IMR-90 (cell line): Measurements from ENCODE around the gene DMD. TPM values are rescaled to one million over a fixed set of nuclear protein-coding genes. Genes with fewer than 3 reads are reported as not detected.

Experiments used
- ATAC-seq: fragments of 200-7000 bp; cut with Tn5 transposase; 2 replicates; pipeline ENCODE4 v1.9.1; 2020; ENCODE audit warnings: low read depth, mild to moderate bottlenecking, moderate library complexity
- BruUV-seq: library from RNA; stranded (reverse); fragments of 400-500 nt; replicated peaks from 2 replicates; lab custom pipeline; 2021; lab: Mats Ljungman, UMichigan
- CTCF ChIA-PET: fragments of 300-600 bp; formaldehyde crosslinking; extraction: SDS; loops from one replicate; lab custom pipeline; 2021; ENCODE audit warnings: antibody characterized with exemption; lab: Yijun Ruan, JAX
- POLR2A ChIA-PET: fragments of 300-600 bp; sonication (Branson Sonifier 250); formaldehyde crosslinking; loops from one replicate; lab custom pipeline; 2022; ENCODE audit warnings: antibody characterized with exemption; ENCODE audit not compliant: unreplicated experiment; lab: Charles Lee
- DNase-seq: peaks from one replicate; pipeline ENCODE4 v3.0.0; 2013
- H2AFZ ChIP-seq: replicated peaks from 2 replicates; pipeline ENCODE3; 2013; ENCODE audit warnings: low read length, mild to moderate bottlenecking; ENCODE audit not compliant: poor library complexity
- H2AK5ac ChIP-seq: 2 replicates; pipeline ENCODE4 v1.6.1; 2013; ENCODE audit warnings: low read depth, low read length, inconsistent platforms
- H2AK9ac ChIP-seq: replicated peaks from 2 replicates; pipeline ENCODE3; 2013; ENCODE audit warnings: mild to moderate bottlenecking, low read depth, low read length, moderate library complexity; ENCODE audit not compliant: poor library complexity
- H2BK120ac ChIP-seq: 2 replicates; pipeline ENCODE4 v1.6.1; 2013; ENCODE audit warnings: low read depth, low read length, inconsistent platforms
- H2BK15ac ChIP-seq: 3 replicates; pipeline ENCODE4 v1.6.1; 2013; ENCODE audit warnings: low read depth, low read length, inconsistent platforms
- H2BK20ac ChIP-seq: 2 replicates; pipeline ENCODE4 v1.6.1; 2013; ENCODE audit warnings: low read depth, mild to moderate bottlenecking, inconsistent platforms, low read length, moderate library complexity
- H2BK5ac ChIP-seq: 2 replicates; pipeline ENCODE4 v1.6.1; 2013; ENCODE audit warnings: mild to moderate bottlenecking, low read depth, low read length, inconsistent platforms; ENCODE audit not compliant: poor library complexity, severe bottlenecking
- H3K14ac ChIP-seq: replicated peaks from 2 replicates; pipeline ENCODE4 v1.6.1; 2013; ENCODE audit warnings: low read depth, low read length, inconsistent platforms
- H3K18ac ChIP-seq: 2 replicates; pipeline ENCODE4 v1.6.1; 2013; ENCODE audit warnings: low read depth, low read length, control low read depth
- H3K23ac ChIP-seq: 2 replicates; pipeline ENCODE4 v1.6.1; 2013; ENCODE audit warnings: low read depth, low read length, inconsistent platforms
- H3K27ac ChIP-seq: 2 replicates; pipeline ENCODE4 v1.5.1; 2013; ENCODE audit warnings: mild to moderate bottlenecking, control low read depth, low read length; ENCODE audit not compliant: insufficient read depth
- H3K27me3 ChIP-seq: 2 replicates; pipeline ENCODE4 v1.6.1; 2013; ENCODE audit warnings: low read length; ENCODE audit not compliant: control insufficient read depth, insufficient read depth
- H3K36me3 ChIP-seq: 2 replicates; pipeline ENCODE4 v1.6.1; 2013; ENCODE audit warnings: low read length, mixed read lengths; ENCODE audit not compliant: control insufficient read depth, insufficient read depth
- H3K4ac ChIP-seq: 2 replicates; pipeline ENCODE4 v1.6.1; 2013; ENCODE audit warnings: low read depth, low read length, inconsistent platforms
- H3K4me1 ChIP-seq: 2 replicates; pipeline ENCODE4 v1.6.1; 2013; ENCODE audit warnings: low read length, mixed read lengths; ENCODE audit not compliant: control insufficient read depth, insufficient read depth
- H3K4me2 ChIP-seq: 2 replicates; pipeline ENCODE4 v1.6.1; 2013; ENCODE audit warnings: low read depth, mild to moderate bottlenecking, control low read depth, low read length, moderate library complexity
- H3K4me3 ChIP-seq: 2 replicates; pipeline ENCODE4 v1.5.1; 2013; ENCODE audit warnings: low read depth, mild to moderate bottlenecking, control low read depth, low read length, moderate library complexity; ENCODE audit not compliant: insufficient read depth
- H3K56ac ChIP-seq: 2 replicates; pipeline ENCODE4 v1.6.1; 2013; ENCODE audit warnings: low read length, inconsistent platforms; ENCODE audit not compliant: insufficient read depth; ENCODE audit errors: extremely low read depth
- H3K79me1 ChIP-seq, 2 experiments: 2 replicates each; pipeline ENCODE4 v1.6.1; 2013; ENCODE audit warnings: low read length in 2 of 2, inconsistent platforms in 1 of 2, low read depth in 1 of 2
- H3K9ac ChIP-seq: 2 replicates; pipeline ENCODE4 v1.6.1; 2013; ENCODE audit warnings: low read depth, low read length, control low read depth
- H3K9me1 ChIP-seq: 2 replicates; pipeline ENCODE4 v1.6.1; 2013; ENCODE audit warnings: low read length, inconsistent platforms; ENCODE audit not compliant: insufficient read depth
- H3K9me3 ChIP-seq: 2 replicates; pipeline ENCODE4 v1.6.1; 2013; ENCODE audit warnings: low read length; ENCODE audit not compliant: control insufficient read depth, insufficient read depth
- H4K20me1 ChIP-seq: 2 replicates; pipeline ENCODE4 v1.6.1; 2013; ENCODE audit warnings: low read length, inconsistent platforms; ENCODE audit not compliant: insufficient read depth
- H4K5ac ChIP-seq: 2 replicates; pipeline ENCODE4 v1.6.1; 2013; ENCODE audit warnings: mild to moderate bottlenecking, low read depth, low read length, control low read depth
- H4K8ac ChIP-seq, 2 experiments: 2 replicates each; pipeline ENCODE4 v1.6.1; 2013; ENCODE audit warnings: low read depth in 2 of 2, low read length in 2 of 2, control low read depth in 1 of 2, inconsistent platforms in 1 of 2
- H4K91ac ChIP-seq: 2 replicates; pipeline ENCODE4 v1.6.1; 2013; ENCODE audit warnings: low read depth, low read length, inconsistent platforms; ENCODE audit not compliant: insufficient read depth
- BHLHE40 ChIP-seq: fragments of 150-350 bp; IDR thresholded peaks from 2 replicates; pipeline ENCODE4 v1.6.1; 2016; ENCODE audit warnings: mild to moderate bottlenecking, low read depth, low read length
- CEBPB ChIP-seq: IDR thresholded peaks from 2 replicates; pipeline ENCODE4 v1.6.1; 2012; ENCODE audit warnings: low read depth, low read length, improper control_type of control experiment
- CHD1 ChIP-seq: IDR thresholded peaks from 2 replicates; pipeline ENCODE4 v1.6.1; 2012; ENCODE audit warnings: low read depth, low read length, improper control_type of control experiment
- FOS ChIP-seq: fragments of 150-350 bp; IDR thresholded peaks from 2 replicates; pipeline ENCODE4 v1.6.1; 2016; ENCODE audit warnings: low read depth, low read length
- MAFK ChIP-seq: IDR thresholded peaks from 2 replicates; pipeline ENCODE4 v1.6.1; 2012; ENCODE audit warnings: low read depth, low read length, improper control_type of control experiment
- MAZ ChIP-seq: IDR thresholded peaks from 2 replicates; pipeline ENCODE4 v1.6.1; 2012; ENCODE audit warnings: low read depth, mild to moderate bottlenecking, low read length, improper control_type of control experiment, moderate library complexity, borderline replicate concordance
- MXI1 ChIP-seq: IDR thresholded peaks from 2 replicates; pipeline ENCODE4 v1.6.1; 2012; ENCODE audit warnings: low read depth, mild to moderate bottlenecking, low read length, moderate library complexity, borderline replicate concordance
- NFE2L2 ChIP-seq: fragments of 150-350 bp; IDR thresholded peaks from 2 replicates; pipeline ENCODE4 v1.6.1; 2016; ENCODE audit warnings: low read depth, mild to moderate bottlenecking, low read length
- RAD21 ChIP-seq: IDR thresholded peaks from 2 replicates; pipeline ENCODE4 v1.6.1; 2012; ENCODE audit warnings: low read length, improper control_type of control experiment
- RCOR1 ChIP-seq: IDR thresholded peaks from 2 replicates; pipeline ENCODE4 v1.6.1; 2012; ENCODE audit warnings: mild to moderate bottlenecking, low read length, improper control_type of control experiment; ENCODE audit not compliant: insufficient replicate concordance
- RFX5 ChIP-seq: IDR thresholded peaks from 2 replicates; pipeline ENCODE4 v1.8.0; 2012; ENCODE audit warnings: low read depth, mild to moderate bottlenecking, low read length, moderate library complexity
- SMC3 ChIP-seq: fragments of 150-350 bp; IDR thresholded peaks from 2 replicates; pipeline ENCODE4 v1.6.1; 2016; ENCODE audit warnings: low read depth, mild to moderate bottlenecking, antibody characterized with exemption, low read length, moderate library complexity
- WGBS, 2 experiments: methylation state at CpG; one replicate each; pipeline versions ENCODE4 v1.1.5 to v1.1.7; 2013; ENCODE audit warnings: missing lambda C conversion rate in 2 of 2; ENCODE audit not compliant: insufficient read length in 1 of 2; ENCODE audit errors: extremely low coverage in 2 of 2; 5-methylcytosine and 5-hydroxymethylcytosine counted together
- dilution Hi-C: fragments of 300-500 bp; cut with HindIII; formaldehyde crosslinking; loops from one replicate; pipeline ENCODE4 v1.14.3; 2018; ENCODE audit warnings: low sequenced_read_pairs; ENCODE audit not compliant: unreplicated experiment
- in situ Hi-C: fragments of 300-500 bp; cut with MboI; formaldehyde crosslinking; loops from 3 replicates; pipeline ENCODE4 v1.14.3; 2019; ENCODE audit warnings: low sequenced_read_pairs, inconsistent platforms, mixed read lengths
- intact Hi-C: fragments of 100-400 bp; cut with micrococcal nuclease; formaldehyde crosslinking; loops from 2 replicates; pipeline ENCODE4 v1.10.0; 2022
- polyA plus RNA-seq, 3 experiments: library from polyadenylated mRNA; depleted of rRNA; stranded (reverse); fragments of >200 nt; gene quantifications; 2 replicates each; pipeline ENCODE4 v1.2.3, GENCODE V29; 2012; ENCODE audit warnings: low replicate concordance in 1 of 3
- total RNA-seq: library from RNA; depleted of rRNA; stranded (reverse); fragments of >200 nt; gene quantifications from 2 replicates; pipeline ENCODE4 v1.2.3, GENCODE V29; 2012
- TF ChIP-seq, protein P1 (sequence below): conservative IDR thresholded peaks from 2 replicates; pipeline ENCODE4 v1.5.1; 2012; ENCODE audit warnings: mild to moderate bottlenecking, low read depth, low read length, improper control_type of control experiment
- TF ChIP-seq, protein P2 (sequence below): fragments of 150-350 bp; IDR thresholded peaks from 2 replicates; pipeline ENCODE4 v1.6.1; 2017; ENCODE audit warnings: mild to moderate bottlenecking, antibody characterized with exemption, low read length, low read depth
- TF ChIP-seq, protein P3 (sequence below): fragments of 150-350 bp; IDR thresholded peaks from 2 replicates; pipeline ENCODE4 v1.6.1; 2016; ENCODE audit warnings: low read depth, mild to moderate bottlenecking, low read length, moderate library complexity, borderline replicate concordance

The DMD gene
- total and polyA plus RNA-seq, 2 of the 4 experiments (the other 2 are of a cell fraction): 6.6 to 11.8 TPM

DNA sequence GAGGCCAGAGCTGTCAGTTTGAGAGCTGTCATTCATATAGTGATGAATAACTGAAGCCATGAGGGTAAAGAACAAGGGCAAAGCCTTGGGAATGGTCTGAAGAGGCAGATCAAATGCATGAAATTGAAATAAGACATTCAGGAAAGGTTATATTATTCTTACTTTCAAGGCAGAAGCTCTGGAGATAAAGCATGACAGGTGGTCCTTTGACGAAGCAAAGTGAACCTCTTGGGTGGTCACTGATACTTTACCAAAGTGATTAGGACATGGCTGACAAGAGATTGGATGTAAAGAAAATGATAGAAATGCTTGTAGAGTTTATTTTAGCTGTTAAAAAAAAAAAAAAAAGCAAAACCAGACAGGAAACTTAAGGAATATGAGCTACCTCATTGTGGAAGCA is 1505.5 kb downstream of the DMD start:
- Histone ChIP-seq H2AK5ac (no peak overlapping the region), H3K9ac (no peak overlapping the region), H3K4ac (no peak overlapping the region), H3K27ac (no peak overlapping the region), H2AFZ (no peak overlapping the region), H4K91ac (no peak overlapping the region), H3K18ac (no peak overlapping the region), H2BK120ac (no peak overlapping the region), H2BK5ac (no peak overlapping the region), H2BK15ac (no peak overlapping the region), H2BK20ac (no peak overlapping the region), H3K27me3 (no peaks in the 10 kb centered on the region), H3K9me3 (no peaks in the 10 kb centered on the region), H2AK9ac (no peak overlapping the region), H3K14ac (no peak overlapping the region), H3K4me3 (no peak overlapping the region), H4K20me1 (no peaks in the 10 kb centered on the region), H4K8ac (no peak overlapping the region), H3K9me1 (no peaks in the 10 kb centered on the region), H4K5ac (no peak overlapping the region), H3K4me2 (no peak overlapping the region), H3K23ac (no peak overlapping the region), H3K36me3 (no peaks in the 10 kb centered on the region), H3K4me1 (no peaks in the 10 kb centered on the region), H3K56ac (no peak overlapping the region), H3K79me1 (no peaks in the 10 kb centered on the region)
- no peak for ATAC-seq
- dilution Hi-C loops: no loop called here
- no peak for TF ChIP-seq MAFK
- TF ChIP-seq MAZ: no peak
- TF ChIP-seq FOS: no peak
- no peak for TF ChIP-seq BHLHE40
- no peak for TF ChIP-seq CHD1
- TF ChIP-seq, protein P1, sequence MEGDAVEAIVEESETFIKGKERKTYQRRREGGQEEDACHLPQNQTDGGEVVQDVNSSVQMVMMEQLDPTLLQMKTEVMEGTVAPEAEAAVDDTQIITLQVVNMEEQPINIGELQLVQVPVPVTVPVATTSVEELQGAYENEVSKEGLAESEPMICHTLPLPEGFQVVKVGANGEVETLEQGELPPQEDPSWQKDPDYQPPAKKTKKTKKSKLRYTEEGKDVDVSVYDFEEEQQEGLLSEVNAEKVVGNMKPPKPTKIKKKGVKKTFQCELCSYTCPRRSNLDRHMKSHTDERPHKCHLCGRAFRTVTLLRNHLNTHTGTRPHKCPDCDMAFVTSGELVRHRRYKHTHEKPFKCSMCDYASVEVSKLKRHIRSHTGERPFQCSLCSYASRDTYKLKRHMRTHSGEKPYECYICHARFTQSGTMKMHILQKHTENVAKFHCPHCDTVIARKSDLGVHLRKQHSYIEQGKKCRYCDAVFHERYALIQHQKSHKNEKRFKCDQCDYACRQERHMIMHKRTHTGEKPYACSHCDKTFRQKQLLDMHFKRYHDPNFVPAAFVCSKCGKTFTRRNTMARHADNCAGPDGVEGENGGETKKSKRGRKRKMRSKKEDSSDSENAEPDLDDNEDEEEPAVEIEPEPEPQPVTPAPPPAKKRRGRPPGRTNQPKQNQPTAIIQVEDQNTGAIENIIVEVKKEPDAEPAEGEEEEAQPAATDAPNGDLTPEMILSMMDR: no peak
- TF ChIP-seq, protein P2, sequence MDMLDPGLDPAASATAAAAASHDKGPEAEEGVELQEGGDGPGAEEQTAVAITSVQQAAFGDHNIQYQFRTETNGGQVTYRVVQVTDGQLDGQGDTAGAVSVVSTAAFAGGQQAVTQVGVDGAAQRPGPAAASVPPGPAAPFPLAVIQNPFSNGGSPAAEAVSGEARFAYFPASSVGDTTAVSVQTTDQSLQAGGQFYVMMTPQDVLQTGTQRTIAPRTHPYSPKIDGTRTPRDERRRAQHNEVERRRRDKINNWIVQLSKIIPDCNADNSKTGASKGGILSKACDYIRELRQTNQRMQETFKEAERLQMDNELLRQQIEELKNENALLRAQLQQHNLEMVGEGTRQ: no peak
- no peak for TF ChIP-seq SMC3
- no peak for TF ChIP-seq RFX5
- no peak for TF ChIP-seq NFE2L2
- TF ChIP-seq CEBPB: no peak
- no peak for TF ChIP-seq RAD21
- no peak for TF ChIP-seq MXI1
- TF ChIP-seq RCOR1: no peak
- TF ChIP-seq, protein P3, sequence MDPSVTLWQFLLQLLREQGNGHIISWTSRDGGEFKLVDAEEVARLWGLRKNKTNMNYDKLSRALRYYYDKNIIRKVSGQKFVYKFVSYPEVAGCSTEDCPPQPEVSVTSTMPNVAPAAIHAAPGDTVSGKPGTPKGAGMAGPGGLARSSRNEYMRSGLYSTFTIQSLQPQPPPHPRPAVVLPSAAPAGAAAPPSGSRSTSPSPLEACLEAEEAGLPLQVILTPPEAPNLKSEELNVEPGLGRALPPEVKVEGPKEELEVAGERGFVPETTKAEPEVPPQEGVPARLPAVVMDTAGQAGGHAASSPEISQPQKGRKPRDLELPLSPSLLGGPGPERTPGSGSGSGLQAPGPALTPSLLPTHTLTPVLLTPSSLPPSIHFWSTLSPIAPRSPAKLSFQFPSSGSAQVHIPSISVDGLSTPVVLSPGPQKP: no peak
- POLR2A ChIA-PET: no interaction called here
- intact Hi-C loops: loop anchor here (5.0 kb wide), 1 partner anchor 609 kb away; no protein-coding TSS in a partner anchor
- in situ Hi-C loops: no loop called here
- no TSS peak for BruUV-seq
- CTCF ChIA-PET: no interaction called here
- no CpG with 5 or more reads among the region's 1 CpG for WGBS, 2 experiments
- DNase-seq: no peak
